ENCODE data around the gene PAN2.
"Not testable (repeated sequence)": the region's sequence is repeated elsewhere in the genome, so short reads cannot be mapped to it uniquely, and the experiment has no call there.

The PAN2 gene

DNA sequence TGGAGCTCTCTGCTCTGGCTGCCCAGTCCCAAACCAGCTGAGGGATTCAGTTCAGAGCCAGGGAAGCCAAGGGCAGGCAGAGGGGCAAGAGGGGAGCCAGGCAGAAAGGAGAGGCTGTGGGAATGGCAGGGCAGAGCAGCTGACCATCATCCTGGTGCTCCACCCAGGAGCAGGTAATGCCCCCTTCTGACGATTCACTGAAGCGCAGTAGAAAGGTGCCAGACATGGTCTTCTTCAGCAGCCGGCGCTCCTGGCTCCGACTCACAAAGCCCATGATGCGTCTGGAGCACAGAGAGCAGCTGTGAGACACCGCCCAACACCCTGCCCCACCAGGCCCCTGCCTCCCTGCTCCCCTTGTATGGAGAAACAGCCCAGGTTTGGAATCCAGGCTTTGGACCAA is 12.9 kb upstream of the PAN2 start:
- DNase-seq: no peak

DNA sequence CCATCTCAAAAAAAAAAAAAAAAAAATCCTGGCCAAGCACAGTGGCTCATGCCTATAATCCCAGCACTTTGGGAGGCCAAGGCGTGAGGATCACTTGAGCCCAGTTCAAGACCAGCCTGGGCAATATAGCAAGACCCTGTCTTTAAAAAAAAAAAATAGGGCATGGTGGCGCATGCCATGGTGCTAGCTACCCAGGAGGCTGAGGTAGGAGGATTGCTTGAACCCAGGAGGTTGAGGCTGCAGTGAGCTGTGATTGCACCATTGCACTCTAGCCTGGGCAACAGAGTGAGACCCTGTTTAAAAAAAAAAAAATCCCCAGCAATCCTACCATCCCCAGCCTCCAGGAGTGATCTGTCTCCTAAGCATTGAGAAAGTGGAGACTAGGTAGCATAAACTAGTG is 8.5 kb upstream of the PAN2 start:
- DNase-seq: not testable (repeated sequence)

GRCh38 chr12:56341616-56342015 is 7.8 kb upstream of the PAN2 start:
- no peak for DNase-seq

- DNase-seq: no peak
Measured at GRCh38 chr12:56339158-56339422, 5.3 kb upstream of the PAN2 start.

- DNase-seq: no peak
Measured at GRCh38 chr12:56338308-56339157, 4.7 kb upstream of the PAN2 start, which contains the start of gene IL23A. TSS of gene IL23A (plus strand) at chr12:56338884. CDS start at chr12:56339045, 161 bp downstream.

- DNase-seq: no peak
Measured at GRCh38 chr12:56337753-56338251, 4.0 kb upstream of the PAN2 start.

GRCh38 chr12:56336361-56337167 is 2.8 kb upstream of the PAN2 start:
- no peak for DNase-seq

DNA sequence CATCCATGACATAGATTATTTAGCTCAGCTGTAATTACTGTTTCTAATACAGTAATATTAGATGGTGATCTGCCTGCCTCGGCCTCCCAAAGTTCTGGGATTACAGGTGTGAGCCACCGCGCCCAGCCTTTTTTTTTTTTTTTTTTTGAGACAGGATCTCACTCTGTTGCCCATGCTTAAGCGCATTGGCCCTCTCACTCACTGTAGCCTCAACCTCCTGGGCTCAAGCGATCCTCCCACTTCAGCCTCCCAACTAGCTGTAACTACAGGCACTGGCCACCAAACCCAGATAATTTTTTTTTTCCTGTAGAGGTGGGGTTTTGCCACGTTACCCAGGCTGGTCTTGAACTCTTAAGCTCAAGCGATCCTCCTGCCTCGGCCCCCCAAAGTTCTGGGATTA is 1.7 kb upstream of the PAN2 start:
- DNase-seq: not testable (repeated sequence)

GRCh38 chr12:56334490-56334793 is 642 bp upstream of the PAN2 start:
- no peak for DNase-seq

DNA sequence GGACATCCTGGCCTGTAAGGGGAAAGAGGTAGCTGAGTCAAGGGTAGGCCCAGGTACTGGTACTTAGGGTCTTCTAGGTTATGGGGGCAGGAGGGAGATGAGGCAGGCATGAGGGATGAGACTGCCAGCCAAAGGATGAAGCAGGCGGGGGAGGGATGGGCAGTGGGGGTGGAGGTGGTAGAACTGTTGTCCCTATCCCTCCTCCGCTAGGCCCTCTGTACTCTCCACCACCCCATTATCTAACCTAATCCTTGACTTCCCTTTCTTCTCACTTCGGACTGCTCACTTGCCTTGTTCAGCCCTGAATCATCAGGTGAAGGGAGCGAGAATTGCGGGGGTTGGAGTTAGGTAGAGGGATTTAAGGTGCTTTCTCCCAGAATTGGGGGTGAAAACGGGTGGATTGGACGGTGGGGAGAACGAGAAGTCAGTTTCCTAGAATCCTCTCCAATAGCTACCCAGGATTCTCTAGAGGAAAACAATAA is 562 bp downstream of the PAN2 start:
- no peak for DNase-seq

GRCh38 chr12:56332512-56333196 is 1.1 kb downstream of the PAN2 start:
- no peak for DNase-seq

DNA sequence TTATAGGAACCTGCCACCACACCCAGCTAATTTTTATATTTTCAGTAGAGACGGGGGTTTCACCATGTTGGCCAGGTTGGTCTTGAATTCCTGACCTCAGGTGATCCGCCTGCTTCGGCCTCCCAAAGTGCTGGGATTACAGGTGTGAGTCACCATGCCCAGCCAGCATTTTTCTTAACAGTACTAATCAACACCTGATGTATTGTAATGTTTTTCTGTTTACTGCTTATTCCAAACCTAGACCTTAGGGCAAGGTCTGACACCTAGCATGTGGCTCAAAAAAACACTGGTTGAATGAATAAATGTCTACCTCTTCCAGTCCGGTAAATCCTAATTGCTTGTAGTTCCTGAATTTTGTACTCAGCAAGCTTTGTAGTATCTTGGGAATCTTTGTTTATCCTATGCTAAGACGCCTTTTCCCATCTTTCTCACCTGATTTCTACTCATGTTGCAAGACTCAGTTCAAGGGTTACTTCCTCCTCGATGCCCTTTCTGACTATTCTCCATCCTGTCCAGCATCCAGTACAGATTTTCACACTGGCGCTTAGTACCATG is 2.8 kb downstream of the PAN2 start:
- no peak for DNase-seq

DNA sequence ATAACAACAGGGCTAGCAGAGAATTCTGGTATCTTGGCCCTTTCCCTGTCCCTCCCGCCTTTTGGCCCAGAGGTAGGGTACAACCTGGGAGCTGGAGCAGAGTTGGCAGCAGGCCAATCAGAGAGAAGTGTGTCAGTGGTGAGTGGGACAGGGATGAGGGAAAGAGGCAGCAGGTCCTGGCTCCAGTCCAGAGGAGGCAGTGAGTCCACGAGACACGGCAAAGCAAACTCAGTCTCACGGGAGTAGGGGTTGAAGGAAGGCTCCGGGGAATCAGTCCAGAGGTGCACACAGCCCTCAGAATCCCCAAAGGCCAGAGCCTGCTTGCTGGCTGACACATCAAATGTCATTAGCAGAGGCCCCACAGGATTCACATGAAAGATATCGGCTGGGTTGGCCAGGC is 7.3 kb downstream of the PAN2 start:
- DNase-seq: no peak

GRCh38 chr12:56326126-56326525 is 7.7 kb downstream of the PAN2 start:
- no peak for DNase-seq

GRCh38 chr12:56324206-56324605 is 9.6 kb downstream of the PAN2 start:
- no peak for DNase-seq

DNA sequence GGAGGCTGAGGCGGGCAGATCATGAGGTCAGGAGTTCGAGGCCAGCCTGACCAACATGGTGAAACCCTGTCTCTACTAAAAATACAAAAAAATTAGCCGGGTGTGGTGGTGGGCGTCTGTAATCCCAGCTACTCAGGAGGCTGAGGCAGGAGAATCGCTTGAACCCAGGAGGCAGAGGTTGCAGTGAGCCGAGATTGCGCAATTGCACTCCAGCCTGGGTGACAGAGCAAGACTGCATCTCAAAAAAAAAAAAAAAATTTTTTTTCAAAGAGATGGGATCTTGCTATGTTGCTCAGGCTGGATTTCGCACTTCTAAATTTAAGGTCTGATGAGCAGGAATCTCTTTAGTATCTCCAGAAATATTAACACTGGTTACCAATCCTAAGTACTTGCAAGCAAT is 12.2 kb downstream of the PAN2 start:
- DNase-seq: not testable (repeated sequence)

GRCh38 chr12:56321027-56321426 is 12.8 kb downstream of the PAN2 start:
- DNase-seq: no peak

DNA sequence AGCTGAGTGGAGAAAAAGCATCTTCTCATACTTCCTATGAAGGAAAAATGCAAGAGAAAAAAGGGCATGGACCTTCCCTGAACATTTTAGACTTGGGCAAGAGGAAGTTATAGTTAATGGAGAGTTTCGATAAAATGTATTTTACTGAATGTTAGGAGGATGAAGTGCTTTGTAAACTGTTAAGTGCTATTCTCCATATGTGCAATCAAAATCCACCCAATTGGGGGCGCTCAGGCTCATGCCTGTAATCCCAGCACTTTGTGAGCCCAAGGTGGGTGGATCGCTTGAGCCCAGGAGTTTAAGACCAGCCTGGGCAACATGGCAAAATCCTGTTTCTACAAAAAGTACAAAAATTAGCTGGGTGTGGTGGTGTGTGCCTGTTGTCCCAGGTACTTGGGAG is 16.1 kb downstream of the PAN2 start:
- no peak for DNase-seq

DNA sequence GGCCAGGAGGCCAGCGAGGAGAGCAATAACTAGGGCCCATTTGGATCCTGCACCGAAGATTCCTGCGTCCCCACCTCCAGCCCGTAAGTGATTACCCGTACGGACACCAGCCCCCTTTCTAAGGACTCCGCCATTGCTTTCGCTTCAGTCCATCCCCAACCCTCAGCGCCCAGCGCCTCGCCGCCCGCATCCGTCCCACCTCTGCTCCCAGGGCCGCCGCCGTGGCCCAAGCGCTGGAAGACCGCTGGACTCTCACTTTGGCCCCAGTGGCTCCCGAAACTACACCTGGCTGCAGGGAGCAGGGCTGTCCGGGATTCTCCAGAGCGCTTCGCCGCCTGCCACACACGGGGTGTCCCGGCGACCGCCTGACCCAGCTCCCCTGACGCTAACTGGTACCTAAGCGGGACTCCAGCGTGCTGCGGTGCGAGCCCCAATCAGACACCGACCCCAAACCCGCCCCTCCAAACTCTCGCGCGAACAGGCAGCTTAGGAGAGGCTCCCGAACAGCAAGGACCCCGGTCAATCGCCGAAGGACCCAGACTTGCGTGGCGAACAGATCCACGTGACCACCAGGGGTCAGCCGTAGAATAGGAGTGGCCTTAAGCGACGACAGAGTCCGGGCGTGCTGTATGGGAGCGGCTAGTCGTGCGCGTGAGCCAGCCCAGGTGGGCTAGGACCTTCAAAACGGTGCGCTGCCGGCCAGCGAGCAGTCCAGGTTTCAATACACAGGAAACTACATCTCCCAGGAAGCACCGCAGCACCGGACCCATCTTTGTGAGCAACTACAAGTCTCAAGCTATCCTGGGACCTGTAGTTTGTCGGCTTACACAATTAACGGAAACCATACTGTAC is 18.0 kb downstream of the PAN2 start, which contains the start of gene CNPY2:
TSS of gene CNPY2 (minus strand) at position 367 of the 852 bp plus-strand sequence. CDS start 771 bp downstream, outside the sequence.
- peak; percentile 98 for DNase-seq

- DNase-seq: no peak
Measured at GRCh38 chr12:56315249-56315621, 18.6 kb downstream of the PAN2 start.

DNA sequence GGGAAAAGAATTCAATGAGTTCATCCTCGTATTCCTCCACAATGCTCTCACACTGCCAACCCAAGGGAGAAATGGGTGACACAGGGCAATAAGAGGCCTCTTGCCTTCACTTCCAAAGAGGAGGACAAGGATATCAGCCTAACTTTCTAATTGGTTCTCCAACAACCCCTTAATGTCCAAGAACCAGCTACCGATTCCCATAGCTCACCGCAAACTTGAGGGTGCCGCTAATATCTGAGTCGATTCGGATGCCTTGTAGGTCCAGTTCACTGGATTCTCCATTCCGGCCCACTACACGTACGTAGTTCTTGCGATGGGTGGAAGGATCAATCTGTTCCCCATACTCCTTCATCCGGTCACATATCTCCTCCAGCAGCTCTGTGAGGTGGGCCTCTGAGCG is 22.8 kb downstream of the PAN2 start:
- DNase-seq: no peak

DNA sequence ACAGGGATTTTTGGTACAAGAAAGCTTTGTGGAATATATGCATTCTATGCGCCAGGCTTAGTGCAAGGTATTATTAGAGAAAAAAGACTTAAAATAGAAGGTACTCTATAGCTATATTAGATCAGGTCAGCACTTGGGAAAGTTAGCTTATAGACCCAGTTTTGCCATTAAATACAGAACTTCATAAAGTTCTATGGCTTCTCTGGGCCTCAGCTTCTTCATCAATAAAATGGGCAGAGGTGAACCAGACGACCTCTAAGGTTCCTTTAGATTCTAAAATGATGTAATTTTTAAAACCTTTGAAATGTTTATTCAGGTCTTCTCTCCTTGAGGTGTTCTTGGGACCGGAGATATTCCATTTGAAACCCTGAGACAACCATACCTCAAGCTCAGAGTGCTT is 25.1 kb downstream of the PAN2 start:
- DNase-seq: no peak

All from eye (tissue), 1 donor.